Activated CD4-positive, alpha-beta T cell treated with anti-CD3 and anti-CD28 coated beads, Interleukin-2, Interleukin-6, amounts not matched to agents 100 ng/mL and 50 ng/mL, durations not matched to agents 16 hours and 8 hours (primary cell): ENCODE results near the gene PRSS35.
A peak's percentile ranks its signal among the peaks of the same experiment; 100 is the strongest.
"Not testable (repeated sequence)": the region's sequence is repeated elsewhere in the genome, so short reads cannot be mapped to it uniquely, and the experiment has no call there.

Experiments
- DNase-seq: peaks from one replicate; pipeline ENCODE4 v3.0.0-alpha.2; 2020

PRSS35 gene, protein sequence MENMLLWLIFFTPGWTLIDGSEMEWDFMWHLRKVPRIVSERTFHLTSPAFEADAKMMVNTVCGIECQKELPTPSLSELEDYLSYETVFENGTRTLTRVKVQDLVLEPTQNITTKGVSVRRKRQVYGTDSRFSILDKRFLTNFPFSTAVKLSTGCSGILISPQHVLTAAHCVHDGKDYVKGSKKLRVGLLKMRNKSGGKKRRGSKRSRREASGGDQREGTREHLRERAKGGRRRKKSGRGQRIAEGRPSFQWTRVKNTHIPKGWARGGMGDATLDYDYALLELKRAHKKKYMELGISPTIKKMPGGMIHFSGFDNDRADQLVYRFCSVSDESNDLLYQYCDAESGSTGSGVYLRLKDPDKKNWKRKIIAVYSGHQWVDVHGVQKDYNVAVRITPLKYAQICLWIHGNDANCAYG

DNA sequence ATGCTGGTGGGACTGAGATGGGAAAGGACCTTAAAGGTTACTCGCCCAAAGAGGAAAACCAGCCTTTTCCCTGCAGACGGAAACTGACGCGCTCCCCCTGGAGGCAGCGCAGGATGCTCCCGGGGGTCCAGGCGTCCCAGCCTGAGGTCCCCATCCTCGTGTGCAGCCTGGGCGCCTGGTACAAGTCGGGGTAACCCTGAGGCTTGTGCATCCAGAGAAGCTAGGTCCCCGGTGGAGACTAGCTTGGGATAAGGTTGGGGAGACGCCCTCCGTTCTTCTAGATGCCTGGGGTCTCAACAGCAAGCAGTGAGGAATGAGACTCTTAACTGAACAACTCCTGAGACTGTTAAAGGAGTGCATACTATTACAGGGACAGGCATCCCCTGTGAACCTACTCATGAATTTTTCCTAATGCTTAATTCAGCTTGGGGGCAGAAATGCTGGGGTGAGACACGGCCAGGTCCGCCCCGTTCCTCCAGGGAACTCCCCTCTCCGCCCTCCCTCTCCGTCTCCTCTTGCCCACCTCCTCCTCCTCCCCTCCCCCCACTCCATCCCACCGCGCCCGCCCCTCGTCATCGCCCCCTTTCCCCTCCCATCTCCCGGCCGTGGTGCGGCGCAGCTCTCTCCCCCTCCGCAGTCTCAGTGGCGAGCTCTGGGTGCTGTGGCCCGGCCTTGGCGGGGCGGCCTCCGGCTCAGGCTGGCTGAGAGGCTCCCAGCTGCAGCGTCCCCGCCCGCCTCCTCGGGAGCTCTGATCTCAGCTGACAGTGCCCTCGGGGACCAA lies at the start of gene PRSS35:
TSS of gene PRSS35 (plus strand) at position 634 of the 781 bp plus-strand sequence. CDS start 10,908 bp downstream, outside the sequence.
- DNase-seq: peak; percentile 3

- DNase-seq: no peak
These were observed 48.4 kb upstream of the PRSS35 start for GRCh38 chr6:83463886-83464285.

DNA sequence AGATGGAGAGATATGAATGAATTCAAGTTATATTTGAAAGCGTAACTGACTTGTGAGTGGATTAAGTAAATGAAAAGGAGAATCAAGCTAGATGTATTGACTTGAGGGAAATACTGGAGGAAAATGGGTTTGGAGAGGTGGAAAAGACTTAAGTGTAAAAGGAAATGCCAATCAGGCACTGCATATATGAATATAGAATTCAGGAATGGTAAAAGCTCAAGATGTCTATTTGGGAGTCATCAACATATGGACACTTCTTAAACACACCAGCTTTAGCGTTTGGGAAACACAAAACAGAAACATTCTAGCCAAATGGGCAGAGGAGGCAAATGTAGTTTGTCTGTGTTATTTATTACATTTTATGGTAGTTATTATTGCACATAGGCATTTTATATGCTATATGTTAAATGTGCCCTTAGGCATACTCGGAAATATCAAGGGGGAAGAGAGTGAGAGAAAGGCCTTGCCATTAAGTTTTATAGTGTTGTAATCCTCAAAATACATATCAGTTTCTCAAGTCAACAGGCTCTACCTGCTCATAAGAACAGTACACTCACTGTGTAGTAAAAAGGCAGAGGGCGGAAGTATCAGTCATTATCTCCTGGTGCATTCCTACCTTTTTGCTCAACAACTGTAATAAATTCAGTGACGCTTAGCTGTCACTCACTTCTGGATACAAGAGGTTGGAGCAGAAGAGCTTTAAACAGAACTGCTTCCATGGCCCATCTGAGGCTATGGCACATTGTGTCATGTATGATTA lies 47.8 kb upstream of the PRSS35 start:
- no peak for DNase-seq

- no peak for DNase-seq
These were observed 46.0 kb upstream of the PRSS35 start for GRCh38 chr6:83466328-83466727.

DNA sequence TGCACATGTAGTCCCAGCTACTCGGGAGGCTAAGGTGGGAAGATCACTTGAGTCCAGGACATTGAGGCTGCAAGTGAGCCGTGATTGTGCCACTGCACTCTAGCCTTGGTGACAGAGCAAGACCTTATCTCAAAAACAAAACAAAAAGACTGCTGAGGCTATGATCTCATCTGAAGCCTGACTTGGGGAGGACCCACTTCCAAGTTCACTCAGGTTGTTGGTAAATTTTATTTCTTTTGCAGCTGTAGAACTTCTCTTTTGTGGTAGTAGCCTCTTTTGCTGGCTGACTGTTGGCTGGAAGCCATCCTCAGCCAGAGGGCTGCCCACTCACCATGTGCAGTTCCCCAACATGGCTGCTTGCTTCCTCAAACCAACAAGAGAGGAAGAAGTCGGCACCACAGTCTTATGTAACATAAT lies 44.7 kb upstream of the PRSS35 start:
- DNase-seq: no peak

DNA sequence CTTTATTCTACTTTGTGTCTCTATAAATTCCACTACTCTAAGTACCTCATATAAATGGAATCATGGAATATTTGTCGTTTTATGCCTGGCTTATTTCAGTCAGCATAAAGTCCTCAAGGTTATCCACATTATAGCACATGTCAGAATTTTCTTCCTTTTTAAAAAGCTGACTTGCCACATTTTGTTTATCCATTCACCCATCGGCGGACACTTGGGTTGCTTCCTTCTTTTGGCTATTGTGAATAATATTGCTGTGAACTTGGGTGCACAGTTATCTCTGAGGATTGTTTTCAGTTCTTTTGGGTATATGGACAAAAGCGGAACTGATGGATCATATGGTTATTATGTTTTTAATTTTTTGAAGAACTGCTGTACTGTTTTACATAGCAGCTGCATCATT lies 42.3 kb upstream of the PRSS35 start:
- DNase-seq: no peak

DNA sequence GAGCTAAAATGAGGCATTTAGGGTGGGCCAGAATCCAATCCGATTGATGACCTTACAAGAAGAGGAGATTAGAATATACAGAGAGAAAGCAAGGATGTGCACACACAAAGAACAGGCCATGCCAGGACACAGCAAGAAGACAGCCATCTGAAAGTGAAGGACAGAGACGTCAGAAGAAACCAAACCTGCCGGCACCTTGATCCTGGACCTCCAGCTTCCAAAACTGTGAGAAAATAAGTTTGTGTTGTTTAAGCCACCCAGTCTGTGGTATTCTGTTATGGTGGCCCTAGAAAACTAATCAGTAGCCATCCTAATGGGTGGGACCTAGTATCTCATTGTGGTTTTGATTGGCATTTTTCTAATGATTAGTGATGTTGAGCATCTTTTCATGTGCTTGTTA lies 41.7 kb upstream of the PRSS35 start:
- DNase-seq: no peak

DNA sequence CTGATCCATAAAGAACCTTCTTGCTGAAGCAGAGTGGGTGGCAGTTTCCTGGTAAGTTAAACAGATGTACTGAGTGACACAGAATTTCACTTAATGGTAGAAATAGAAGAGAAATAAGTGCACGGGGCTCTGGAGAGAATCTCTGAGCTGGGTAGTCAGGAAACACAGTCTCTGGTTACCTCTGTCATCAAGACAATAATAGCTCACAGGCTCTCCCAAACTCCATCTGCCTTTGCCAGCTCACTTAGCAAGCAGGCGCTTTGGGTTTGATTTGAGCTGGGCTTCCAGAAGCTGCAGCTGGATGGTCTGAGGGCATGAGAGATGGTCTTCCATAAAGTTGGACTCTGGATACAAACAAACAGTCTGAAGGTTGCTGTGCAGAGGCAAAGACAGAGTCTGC lies 39.6 kb upstream of the PRSS35 start:
- DNase-seq: no peak

GRCh38 chr6:83474309-83474708 lies 38.0 kb upstream of the PRSS35 start:
- no peak for DNase-seq

GRCh38 chr6:83476971-83477370 lies 35.4 kb upstream of the PRSS35 start:
- DNase-seq: no peak

DNA sequence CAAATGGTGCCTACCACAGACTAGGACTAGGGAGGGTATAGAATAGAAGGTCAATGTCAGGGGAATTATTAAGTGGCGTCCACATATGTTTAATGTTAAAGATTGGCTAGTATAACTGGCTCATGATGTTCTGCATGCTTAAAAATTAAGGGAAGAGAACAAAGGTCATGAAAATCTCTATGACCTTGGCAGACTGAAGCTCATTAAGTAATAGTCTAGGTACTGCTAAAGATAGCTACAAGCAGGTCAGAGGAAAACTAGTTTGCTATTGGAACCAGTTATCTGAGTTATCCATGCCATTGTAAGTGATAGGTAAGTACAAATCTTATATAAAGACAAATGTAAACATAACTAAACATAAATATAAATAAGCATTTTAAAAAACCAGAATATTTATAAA lies 32.9 kb upstream of the PRSS35 start:
- DNase-seq: no peak

DNA sequence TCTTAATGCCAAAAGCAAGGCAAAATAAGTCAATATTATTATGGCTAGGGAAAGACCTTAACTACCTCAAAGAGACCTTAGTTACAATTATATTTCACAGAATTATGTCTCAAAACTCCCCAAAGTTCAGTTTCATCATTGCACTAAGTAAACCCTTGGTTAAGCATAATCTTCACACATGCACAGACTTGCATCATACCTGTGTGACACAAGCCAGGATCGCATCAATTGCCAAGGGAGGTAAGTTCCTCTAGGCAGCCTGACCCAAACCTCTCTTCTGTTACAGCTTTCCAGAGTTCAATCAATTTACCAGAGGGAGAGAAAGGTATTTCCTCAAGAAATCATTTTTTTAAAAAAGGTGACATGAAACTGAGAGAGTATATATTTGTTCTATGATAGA lies 31.9 kb upstream of the PRSS35 start:
- no peak for DNase-seq

DNA sequence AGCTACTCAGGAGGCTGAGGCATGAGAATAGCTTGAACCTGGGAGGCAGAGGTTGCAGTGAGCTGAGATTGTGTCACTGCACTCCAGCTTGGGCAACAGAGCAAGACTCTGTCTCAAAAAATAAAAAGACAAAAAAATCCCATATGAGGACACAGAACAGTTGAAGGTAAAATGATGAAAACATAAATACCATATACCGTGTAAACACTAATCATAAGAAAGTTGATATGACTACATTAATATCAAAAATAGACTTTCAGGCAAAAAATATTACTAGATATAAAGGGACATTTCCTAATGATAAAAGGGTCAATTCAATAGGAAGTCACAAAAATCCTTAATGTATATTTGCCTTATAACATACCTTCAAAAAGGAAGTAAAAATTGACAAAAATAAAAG lies 30.4 kb upstream of the PRSS35 start:
- DNase-seq: not testable (repeated sequence)

GRCh38 chr6:83488448-83488847 lies 23.9 kb upstream of the PRSS35 start:
- DNase-seq: no peak

DNA sequence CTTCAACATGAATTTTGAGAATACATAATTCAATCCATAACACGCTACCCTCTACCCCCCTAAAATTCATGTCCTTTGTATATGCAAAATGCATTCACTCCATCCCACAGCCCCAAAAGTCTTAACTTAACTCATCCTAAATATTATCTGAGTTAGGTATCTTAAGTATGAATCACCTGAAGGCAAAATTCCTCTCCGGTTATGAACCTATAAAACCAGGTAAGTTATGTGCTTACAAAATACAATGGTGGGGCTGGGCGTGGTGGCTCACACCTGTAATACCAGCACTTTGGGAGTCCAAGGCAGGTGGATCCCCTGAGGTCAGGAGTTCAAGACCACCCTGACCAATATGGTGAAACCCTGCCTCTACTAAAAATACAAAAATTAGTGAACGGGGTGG lies 23.5 kb upstream of the PRSS35 start:
- DNase-seq: no peak

- DNase-seq: no peak
These were observed 22.0 kb upstream of the PRSS35 start for GRCh38 chr6:83490217-83490807.

- DNase-seq: no peak
These were observed 7.0 kb upstream of the PRSS35 start for GRCh38 chr6:83505356-83505755.

GRCh38 chr6:83509441-83509840 lies 2.9 kb upstream of the PRSS35 start:
- no peak for DNase-seq

GRCh38 chr6:83510791-83511190 lies 1.5 kb upstream of the PRSS35 start:
- DNase-seq: no peak

DNA sequence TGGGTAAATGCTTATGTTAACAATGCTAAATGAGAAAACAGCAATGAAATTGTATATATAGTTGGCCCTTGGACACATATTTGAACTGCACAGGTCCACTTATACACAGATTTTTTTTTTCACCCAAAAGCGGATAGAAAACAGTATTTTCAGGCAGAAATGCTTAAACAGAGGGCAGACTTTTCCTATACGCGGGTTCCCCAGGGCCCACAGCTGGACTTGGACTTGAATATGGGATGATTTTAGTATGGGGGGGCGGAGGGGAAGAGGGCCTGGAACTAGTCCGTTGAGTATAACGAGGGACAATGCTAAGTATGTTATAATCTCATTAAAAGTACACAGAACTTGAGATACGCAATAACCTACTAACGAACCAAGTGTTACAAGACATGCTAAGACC lies 1.1 kb upstream of the PRSS35 start:
- DNase-seq: no peak

DNA sequence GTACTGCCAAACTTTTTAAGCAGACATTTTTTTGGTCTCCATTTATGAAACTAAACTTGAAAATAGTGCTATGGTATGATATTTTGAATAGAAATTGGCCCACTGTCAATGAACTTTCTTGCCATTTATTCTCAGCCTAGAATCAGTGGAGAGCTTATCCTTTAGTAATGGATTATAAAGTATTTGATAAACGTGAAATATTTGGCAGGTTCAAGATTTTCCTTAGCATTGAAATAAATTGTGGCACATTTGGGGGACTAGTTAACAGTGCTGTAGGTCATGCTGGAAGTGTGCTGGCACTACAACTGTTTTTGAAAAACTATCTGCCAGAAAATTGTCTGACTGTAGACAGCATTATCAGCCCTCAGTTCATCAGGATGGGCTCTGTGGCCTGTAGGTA lies 2.1 kb downstream of the PRSS35 start:
- DNase-seq: no peak

DNA sequence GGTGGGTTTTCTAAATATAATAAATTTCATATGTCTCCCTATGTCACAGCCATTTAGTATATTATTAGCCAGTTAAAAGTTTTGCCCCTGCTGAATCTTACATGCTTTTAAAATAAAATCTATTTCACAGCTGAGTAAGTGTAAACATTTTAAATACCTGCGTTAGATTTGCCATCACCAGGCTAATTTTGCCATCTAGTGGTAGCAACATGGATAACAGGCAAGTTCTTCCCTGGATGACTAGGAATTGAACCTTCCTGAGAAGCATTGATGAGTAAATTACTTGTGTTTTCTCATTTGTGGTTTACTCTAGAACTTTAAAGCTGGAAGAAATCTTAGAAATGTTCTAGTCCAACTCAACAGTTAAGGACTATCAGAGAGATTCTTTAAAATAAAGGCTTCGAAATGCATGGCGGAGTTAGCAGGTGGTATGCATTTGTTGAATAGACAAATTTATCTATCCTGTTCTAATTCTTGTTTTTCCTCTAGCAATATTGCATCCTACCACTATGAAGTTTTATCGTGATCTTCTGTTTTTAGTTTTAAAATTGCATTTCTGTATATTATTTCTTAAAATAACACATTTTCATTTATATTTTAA lies 2.6 kb downstream of the PRSS35 start:
- peak; percentile 58 for DNase-seq

DNA sequence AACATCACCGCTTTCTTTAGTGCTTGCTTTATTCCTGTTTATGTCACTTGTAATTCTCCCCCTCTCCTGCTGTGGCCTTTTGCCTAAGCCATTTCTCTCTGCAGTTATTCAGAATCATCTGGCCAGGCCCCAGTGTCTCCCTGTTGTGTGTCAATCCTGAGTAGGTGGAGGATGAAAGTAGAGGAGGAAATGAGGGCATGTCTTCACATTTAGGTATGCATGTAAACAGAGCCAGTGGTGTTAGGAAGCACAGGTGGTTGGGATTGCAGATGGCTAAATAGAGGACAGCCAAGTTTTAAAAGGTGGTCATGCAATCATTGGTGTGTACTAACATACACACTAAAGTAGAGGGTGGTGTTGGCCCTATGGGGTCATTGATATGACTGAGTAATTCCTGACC lies 5.2 kb downstream of the PRSS35 start:
- DNase-seq: no peak
